HepG2 (cell line): Measurements from ENCODE around the gene GDE1. TPM values are rescaled to one million over a fixed set of nuclear protein-coding genes. Genes with fewer than 3 reads are reported as not detected.

Experiments used
- ARID3A ChIP-seq: IDR thresholded peaks from 2 replicates; pipeline ENCODE4 v1.6.1; 2012; ENCODE audit warnings: low read depth, low read length, improper control_type of control experiment
- CCDC6 ChIP-seq: sonication (generic); formaldehyde crosslinking; IDR thresholded peaks from 2 replicates; pipeline ENCODE4 v1.8.1; 2022; ENCODE audit warnings: mild to moderate bottlenecking, missing genetic modification reagents, moderate library complexity
- GABPA ChIP-seq, 2 experiments: IDR thresholded peaks; 2 replicates each; pipeline ENCODE4 v1.6.1; 2011 to 2016; ENCODE audit warnings: low read depth in 2 of 2, low read length in 1 of 2, missing biosample characterization in 1 of 2, missing genetic modification characterization in 1 of 2
- JUNB ChIP-seq: sonication (generic); formaldehyde crosslinking; IDR thresholded peaks from 2 replicates; pipeline ENCODE4 v1.8.0; 2022; ENCODE audit warnings: missing genetic modification reagents, mild to moderate bottlenecking, borderline replicate concordance
- KLF11 ChIP-seq: IDR thresholded peaks from 2 replicates; pipeline ENCODE4 v1.6.1; 2016; ENCODE audit warnings: missing compliant biosample characterization
- MAFF ChIP-seq: IDR thresholded peaks from 2 replicates; pipeline ENCODE4 v1.6.1; 2011; ENCODE audit warnings: low read depth, low read length, improper control_type of control experiment
- RCOR2 ChIP-seq: IDR thresholded peaks from 2 replicates; pipeline ENCODE4 v1.6.1; 2016; ENCODE audit warnings: missing biosample characterization, missing genetic modification reagents
- SALL1 ChIP-seq: sonication (generic); formaldehyde crosslinking; IDR thresholded peaks from 2 replicates; pipeline ENCODE4 v1.8.0; 2022; ENCODE audit warnings: mild to moderate bottlenecking, missing genetic modification reagents
- SIN3A ChIP-seq: IDR thresholded peaks from 2 replicates; pipeline ENCODE4 v1.6.1; 2011; ENCODE audit warnings: low read depth, mild to moderate bottlenecking, control low read depth, low read length, borderline replicate concordance
- SOX6 ChIP-seq, 2 experiments: fragments of 450-650 bp in 1 of 2; sonication (generic) in 1 of 2; formaldehyde crosslinking in 1 of 2; IDR thresholded peaks; 2 replicates each; pipeline versions ENCODE4 v1.4.0 to v1.6.1; 2017 to 2020; ENCODE audit warnings: antibody characterized with exemption in 1 of 2, mild to moderate bottlenecking in 1 of 2, missing genetic modification reagents in 1 of 2
- TEAD3 ChIP-seq: optimal IDR thresholded peaks from 2 replicates; pipeline ENCODE3; 2016; ENCODE audit warnings: borderline replicate concordance
- TFAP4 ChIP-seq: sonication (generic); IDR thresholded peaks from 2 replicates; pipeline ENCODE4 v1.6.1; 2016; ENCODE audit warnings: low read depth, borderline replicate concordance
- TFE3 ChIP-seq: IDR thresholded peaks from 2 replicates; pipeline ENCODE4 v1.6.1; 2016
- WIZ ChIP-seq: sonication (generic); formaldehyde crosslinking; IDR thresholded peaks from 2 replicates; pipeline ENCODE4 v1.5.1; 2020; ENCODE audit warnings: mild to moderate bottlenecking, missing genetic modification reagents
- ZFP82 ChIP-seq: sonication (generic); formaldehyde crosslinking; IDR thresholded peaks from 2 replicates; pipeline ENCODE4 v1.5.1; 2020; ENCODE audit warnings: mild to moderate bottlenecking, missing genetic modification reagents, borderline replicate concordance
- ZFY ChIP-seq: sonication (generic); formaldehyde crosslinking; IDR thresholded peaks from 2 replicates; pipeline ENCODE4 v1.4.0; 2020; ENCODE audit warnings: missing genetic modification reagents
- ZNF451 ChIP-seq: sonication (generic); formaldehyde crosslinking; IDR thresholded peaks from 2 replicates; pipeline ENCODE4 v1.5.0; 2020; ENCODE audit warnings: mild to moderate bottlenecking, missing genetic modification reagents
- ZNF678 ChIP-seq: sonication (generic); formaldehyde crosslinking; IDR thresholded peaks from 2 replicates; pipeline ENCODE4 v1.4.0; 2020; ENCODE audit warnings: mild to moderate bottlenecking, missing genetic modification reagents
- polyA plus RNA-seq, 8 experiments: library from polyadenylated mRNA; depleted of rRNA in 3 of 8; stranded (reverse) in 7 of 8; unstranded in 1 of 8; fragments of >200 nt; fragmentation: Illumina TruSeq in 4 of 8; extraction: Trizol in 4 of 8; gene quantifications; 2 replicates each; pipeline versions ENCODE4 v1.2.1 to v1.2.3, GENCODE V29; 2011 to 2016; ENCODE audit warnings: low read depth in 4 of 8, missing spikeins in 1 of 8, mixed read lengths in 1 of 8; ENCODE audit not compliant: insufficient read depth in 1 of 8
- total RNA-seq, 5 experiments: library from RNA; depleted of rRNA; stranded (reverse); fragments of >200 nt; fragmentation: Illumina TruSeq; extraction: Trizol; gene quantifications; 2 replicates each; pipeline ENCODE4 v1.2.3, GENCODE V29; 2016; ENCODE audit warnings: low read depth in 1 of 5
- TF ChIP-seq, protein P1 (sequence below): sonication (generic); formaldehyde crosslinking; IDR thresholded peaks from 2 replicates; pipeline ENCODE4 v1.4.0; 2020; ENCODE audit warnings: missing genetic modification reagents, borderline replicate concordance

Gene GDE1
- total and polyA plus RNA-seq, 2 of the 13 experiments (the other 11 are each of a cell fraction or from before 2014, with no cell fraction given), result 35.9 to 59.0 TPM

- TF ChIP-seq ARID3A, result no peak
- peak; percentile 49; the same call in 1 of the 2 replicates for TF ChIP-seq TFE3 (CRISPR knock-in tag)
- no peak for TF ChIP-seq ZFP82 (CRISPR knock-in tag)
- peak; percentile 4; the same call in 1 of the 2 replicates for TF ChIP-seq MAFF
- peak; percentile 79 for TF ChIP-seq ZFY (CRISPR knock-in tag)
- TF ChIP-seq SALL1, result peak; percentile 93
- TF ChIP-seq CCDC6 (CRISPR knock-in tag), result no peak
- TF ChIP-seq ZNF451 (CRISPR knock-in tag), result no peak; the same call in 1 of the 2 replicates
- TF ChIP-seq WIZ (CRISPR knock-in tag), result peak; percentile 94; the same call in 1 of the 2 replicates
- no peak for TF ChIP-seq RCOR2 (CRISPR knock-in tag)
- TF ChIP-seq SOX6 (IDR thresholded peaks at IDR 0.05), result no peak
- TF ChIP-seq SOX6 (CRISPR knock-in tag; IDR thresholded peaks at IDR 0.05), result peak; percentile 72
- no peak for TF ChIP-seq GABPA (IDR thresholded peaks at IDR 0.05; ENCODE audit: low read depth, low read length)
- TF ChIP-seq GABPA (CRISPR knock-in tag; IDR thresholded peaks at IDR 0.05; ENCODE audit: low read depth), result peak; percentile 80
- no peak for TF ChIP-seq JUNB (CRISPR knock-in tag)
- no peak for TF ChIP-seq ZNF678 (CRISPR knock-in tag)
- 0 out of 2 replicates have a peak, but pooled peaks have one; percentile 66 for TF ChIP-seq KLF11 (CRISPR knock-in tag)
- no peak for TF ChIP-seq SIN3A
- TF ChIP-seq, protein P1, sequence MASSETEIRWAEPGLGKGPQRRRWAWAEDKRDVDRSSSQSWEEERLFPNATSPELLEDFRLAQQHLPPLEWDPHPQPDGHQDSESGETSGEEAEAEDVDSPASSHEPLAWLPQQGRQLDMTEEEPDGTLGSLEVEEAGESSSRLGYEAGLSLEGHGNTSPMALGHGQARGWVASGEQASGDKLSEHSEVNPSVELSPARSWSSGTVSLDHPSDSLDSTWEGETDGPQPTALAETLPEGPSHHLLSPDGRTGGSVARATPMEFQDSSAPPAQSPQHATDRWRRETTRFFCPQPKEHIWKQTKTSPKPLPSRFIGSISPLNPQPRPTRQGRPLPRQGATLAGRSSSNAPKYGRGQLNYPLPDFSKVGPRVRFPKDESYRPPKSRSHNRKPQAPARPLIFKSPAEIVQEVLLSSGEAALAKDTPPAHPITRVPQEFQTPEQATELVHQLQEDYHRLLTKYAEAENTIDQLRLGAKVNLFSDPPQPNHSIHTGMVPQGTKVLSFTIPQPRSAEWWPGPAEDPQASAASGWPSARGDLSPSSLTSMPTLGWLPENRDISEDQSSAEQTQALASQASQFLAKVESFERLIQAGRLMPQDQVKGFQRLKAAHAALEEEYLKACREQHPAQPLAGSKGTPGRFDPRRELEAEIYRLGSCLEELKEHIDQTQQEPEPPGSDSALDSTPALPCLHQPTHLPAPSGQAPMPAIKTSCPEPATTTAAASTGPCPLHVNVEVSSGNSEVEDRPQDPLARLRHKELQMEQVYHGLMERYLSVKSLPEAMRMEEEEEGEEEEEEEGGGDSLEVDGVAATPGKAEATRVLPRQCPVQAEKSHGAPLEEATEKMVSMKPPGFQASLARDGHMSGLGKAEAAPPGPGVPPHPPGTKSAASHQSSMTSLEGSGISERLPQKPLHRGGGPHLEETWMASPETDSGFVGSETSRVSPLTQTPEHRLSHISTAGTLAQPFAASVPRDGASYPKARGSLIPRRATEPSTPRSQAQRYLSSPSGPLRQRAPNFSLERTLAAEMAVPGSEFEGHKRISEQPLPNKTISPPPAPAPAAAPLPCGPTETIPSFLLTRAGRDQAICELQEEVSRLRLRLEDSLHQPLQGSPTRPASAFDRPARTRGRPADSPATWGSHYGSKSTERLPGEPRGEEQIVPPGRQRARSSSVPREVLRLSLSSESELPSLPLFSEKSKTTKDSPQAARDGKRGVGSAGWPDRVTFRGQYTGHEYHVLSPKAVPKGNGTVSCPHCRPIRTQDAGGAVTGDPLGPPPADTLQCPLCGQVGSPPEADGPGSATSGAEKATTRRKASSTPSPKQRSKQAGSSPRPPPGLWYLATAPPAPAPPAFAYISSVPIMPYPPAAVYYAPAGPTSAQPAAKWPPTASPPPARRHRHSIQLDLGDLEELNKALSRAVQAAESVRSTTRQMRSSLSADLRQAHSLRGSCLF (CRISPR knock-in tag), result no peak
- peak; percentile 73 for TF ChIP-seq TFAP4
- peak; percentile 67 for TF ChIP-seq TEAD3 (CRISPR knock-in tag)
Observed at GRCh38 chr16:19555186-19555937, 33.5 kb upstream of the GDE1 start, which contains the start of gene VPS35L (continued).
